ENCODE measurements around the gene TAF13.

DNA sequence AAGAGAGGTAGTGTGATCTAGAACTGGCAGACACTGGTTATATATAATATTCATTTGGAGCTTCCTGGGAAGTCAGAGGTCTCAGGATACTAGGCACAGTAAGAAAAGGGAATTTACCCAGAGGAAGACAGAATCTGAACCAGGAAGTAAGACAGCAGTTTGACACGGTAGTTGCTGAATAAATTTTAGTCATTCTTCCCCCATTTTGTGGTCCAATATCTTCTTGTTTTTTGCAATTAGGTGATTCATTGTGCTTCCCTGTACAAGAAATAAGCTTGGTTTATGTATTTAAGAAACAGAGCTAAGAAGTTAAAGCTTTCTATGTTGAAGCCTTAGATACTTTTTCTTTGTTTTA is 16.0 kb upstream of the TAF13 start:
- TF ChIP-seq POLR2A (IDR thresholded peaks at IDR 0.05; ENCODE audit: extremely low read depth, insufficient read length): no peak
- TF ChIP-seq CTCF (IDR thresholded peaks at IDR 0.05; ENCODE audit: low read depth, low read length): no peak
- TF ChIP-seq MAX (IDR thresholded peaks at IDR 0.05; ENCODE audit: low read depth, low read length): no peak

Measured in NB4 (cell line).